Erythroblast (primary cell): ENCODE results near the gene ZNF521.

Experiments used
- DNase-seq, 2 experiments: peaks; one replicate each; lab custom pipeline; 2025; lab: John Stamatoyannopoulos, UW
- GATA1 ChIP-seq: IDR thresholded peaks from 2 replicates; pipeline ENCODE4 v1.6.1; 2011; ENCODE audit warnings: low read depth, mild to moderate bottlenecking, control low read depth, low read length, moderate library complexity
- POLR2A ChIP-seq: IDR thresholded peaks from 2 replicates; pipeline ENCODE4 v1.6.1; 2011; ENCODE audit warnings: mild to moderate bottlenecking, low read length

ZNF521 gene

GRCh38 chr18:25244170-25244569, 107.8 kb downstream of the ZNF521 start:
- TF ChIP-seq GATA1 (no peak), POLR2A (no peak)
- DNase-seq: no peak

- TF ChIP-seq POLR2A (no peak), GATA1 (no peak)
- DNase-seq: no peak
These were observed 108.2 kb downstream of the ZNF521 start for GRCh38 chr18:25243754-25244153.

GRCh38 chr18:25243257-25243656, 108.7 kb downstream of the ZNF521 start:
- no peak for DNase-seq
- TF ChIP-seq GATA1: no peak
- no peak for TF ChIP-seq POLR2A

GRCh38 chr18:25240420-25240770, 111.6 kb downstream of the ZNF521 start:
- no peak for DNase-seq

GRCh38 chr18:25239581-25240419, 112.2 kb downstream of the ZNF521 start:
- no peak for TF ChIP-seq GATA1
- TF ChIP-seq POLR2A: no peak
- DNase-seq: peak; percentile 73 to 86

More at GRCh38 chr18:25240420-25240770, 111.6 kb downstream of the ZNF521 start:
- TF ChIP-seq GATA1 (no peak), POLR2A (no peak)

- no peak for TF ChIP-seq GATA1
- no peak for TF ChIP-seq POLR2A
- peak in 1 of 2 experiments; percentile 48 for DNase-seq
These were observed 112.8 kb downstream of the ZNF521 start for GRCh38 chr18:25239151-25239550.

GRCh38 chr18:25237571-25238267, 114.2 kb downstream of the ZNF521 start:
- TF ChIP-seq POLR2A (no peak), GATA1 (no peak)
- DNase-seq: no peak

GRCh38 chr18:25236736-25237135, 115.2 kb downstream of the ZNF521 start:
- no peak for DNase-seq
- TF ChIP-seq POLR2A (no peak), GATA1 (no peak)

GRCh38 chr18:25235401-25236042, 116.4 kb downstream of the ZNF521 start:
- peak; percentile 48 to 60 for DNase-seq
- TF ChIP-seq POLR2A (no peak), GATA1 (no peak)

GRCh38 chr18:25234740-25235345, 117.1 kb downstream of the ZNF521 start:
- DNase-seq: no peak
- TF ChIP-seq GATA1 (no peak), POLR2A (no peak)

- no peak for TF ChIP-seq GATA1
- TF ChIP-seq POLR2A: no peak
These were observed 117.7 kb downstream of the ZNF521 start for GRCh38 chr18:25234322-25234639.

GRCh38 chr18:25233528-25234321, 118.2 kb downstream of the ZNF521 start:
- no peak for TF ChIP-seq GATA1
- TF ChIP-seq POLR2A: no peak
- peak; percentile 33 to 49 for DNase-seq

More at GRCh38 chr18:25234322-25234639, 117.7 kb downstream of the ZNF521 start:
- DNase-seq: no peak

GRCh38 chr18:25231327-25231691, 120.7 kb downstream of the ZNF521 start:
- TF ChIP-seq GATA1 (no peak), POLR2A (no peak)
- no peak for DNase-seq
